ENCODE measurements around the gene TEX13D. TPM values are rescaled to one million over a fixed set of nuclear protein-coding genes. Genes with fewer than 3 reads are reported as not detected.

TEX13D gene
- total and polyA plus RNA-seq, 9 of the 15 experiments (the other 6 are each of a cell fraction or from before 2014, with no cell fraction given): 0.06 TPM; not detected in 8

DNA sequence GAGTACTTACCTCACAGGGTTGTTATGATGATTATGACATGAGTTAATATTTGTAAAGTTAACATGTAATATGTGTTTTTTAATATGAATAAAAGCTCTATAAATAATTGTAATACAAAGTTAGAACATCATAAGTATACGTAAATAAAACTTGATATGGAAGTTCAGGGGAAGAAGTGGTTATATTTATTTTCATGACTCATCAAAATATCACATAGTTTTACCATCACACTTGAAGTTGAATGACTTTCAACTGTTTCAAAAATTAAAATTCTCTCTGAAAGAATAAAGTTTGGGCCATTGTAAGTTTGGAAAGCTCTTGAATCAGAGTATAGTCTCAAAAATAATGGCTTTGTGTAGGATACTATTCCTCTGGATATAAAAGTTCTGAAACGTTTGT lies 22.2 kb downstream of the TEX13D start (continued):
- TF ChIP-seq, protein P1, sequence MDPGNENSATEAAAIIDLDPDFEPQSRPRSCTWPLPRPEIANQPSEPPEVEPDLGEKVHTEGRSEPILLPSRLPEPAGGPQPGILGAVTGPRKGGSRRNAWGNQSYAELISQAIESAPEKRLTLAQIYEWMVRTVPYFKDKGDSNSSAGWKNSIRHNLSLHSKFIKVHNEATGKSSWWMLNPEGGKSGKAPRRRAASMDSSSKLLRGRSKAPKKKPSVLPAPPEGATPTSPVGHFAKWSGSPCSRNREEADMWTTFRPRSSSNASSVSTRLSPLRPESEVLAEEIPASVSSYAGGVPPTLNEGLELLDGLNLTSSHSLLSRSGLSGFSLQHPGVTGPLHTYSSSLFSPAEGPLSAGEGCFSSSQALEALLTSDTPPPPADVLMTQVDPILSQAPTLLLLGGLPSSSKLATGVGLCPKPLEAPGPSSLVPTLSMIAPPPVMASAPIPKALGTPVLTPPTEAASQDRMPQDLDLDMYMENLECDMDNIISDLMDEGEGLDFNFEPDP (CRISPR knock-in tag; IDR thresholded peaks at IDR 0.05): no peak
- no peak for TF ChIP-seq EGR1 (conservative IDR thresholded peaks at IDR 0.05)
- TF ChIP-seq, protein P2, sequence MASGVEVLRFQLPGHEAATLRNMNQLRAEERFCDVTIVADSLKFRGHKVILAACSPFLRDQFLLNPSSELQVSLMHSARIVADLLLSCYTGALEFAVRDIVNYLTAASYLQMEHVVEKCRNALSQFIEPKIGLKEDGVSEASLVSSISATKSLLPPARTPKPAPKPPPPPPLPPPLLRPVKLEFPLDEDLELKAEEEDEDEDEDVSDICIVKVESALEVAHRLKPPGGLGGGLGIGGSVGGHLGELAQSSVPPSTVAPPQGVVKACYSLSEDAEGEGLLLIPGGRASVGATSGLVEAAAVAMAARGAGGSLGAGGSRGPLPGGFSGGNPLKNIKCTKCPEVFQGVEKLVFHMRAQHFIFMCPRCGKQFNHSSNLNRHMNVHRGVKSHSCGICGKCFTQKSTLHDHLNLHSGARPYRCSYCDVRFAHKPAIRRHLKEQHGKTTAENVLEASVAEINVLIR (CRISPR knock-in tag; IDR thresholded peaks at IDR 0.05): no peak
- TF ChIP-seq, protein P3, sequence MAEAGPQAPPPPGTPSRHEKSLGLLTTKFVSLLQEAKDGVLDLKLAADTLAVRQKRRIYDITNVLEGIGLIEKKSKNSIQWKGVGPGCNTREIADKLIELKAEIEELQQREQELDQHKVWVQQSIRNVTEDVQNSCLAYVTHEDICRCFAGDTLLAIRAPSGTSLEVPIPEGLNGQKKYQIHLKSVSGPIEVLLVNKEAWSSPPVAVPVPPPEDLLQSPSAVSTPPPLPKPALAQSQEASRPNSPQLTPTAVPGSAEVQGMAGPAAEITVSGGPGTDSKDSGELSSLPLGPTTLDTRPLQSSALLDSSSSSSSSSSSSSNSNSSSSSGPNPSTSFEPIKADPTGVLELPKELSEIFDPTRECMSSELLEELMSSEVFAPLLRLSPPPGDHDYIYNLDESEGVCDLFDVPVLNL (CRISPR knock-in tag; IDR thresholded peaks at IDR 0.05; ENCODE audit: low read depth): no peak
- TF ChIP-seq ZNF431 (CRISPR knock-in tag; IDR thresholded peaks at IDR 0.05): no peak
- TF ChIP-seq GABPB1 (CRISPR knock-in tag; IDR thresholded peaks at IDR 0.05): no peak
- TF ChIP-seq SMARCC2 (IDR thresholded peaks at IDR 0.05; ENCODE audit: low read depth): no peak
- TF ChIP-seq ZNF561 (CRISPR knock-in tag; conservative IDR thresholded peaks at IDR 0.05): no peak

Data from K562 (cell line).